GM10847 (cell line): ENCODE measurements around the gene EFNB2.

Source experiments
- POLR2A ChIP-seq: IDR thresholded peaks from 2 replicates; pipeline ENCODE4 v1.6.1; 2011; ENCODE audit not compliant: insufficient read length; ENCODE audit errors: extremely low read depth

EFNB2 gene

GRCh38 chr13:106561551-106562170 lies 26.2 kb upstream of the EFNB2 start:
- no peak for TF ChIP-seq POLR2A

- no peak for TF ChIP-seq POLR2A
These were observed 25.4 kb upstream of the EFNB2 start for GRCh38 chr13:106560821-106561220.

- no peak for TF ChIP-seq POLR2A
These were observed 23.1 kb upstream of the EFNB2 start for GRCh38 chr13:106558527-106558926.

- TF ChIP-seq POLR2A, result no peak
These were observed 20.3 kb upstream of the EFNB2 start for GRCh38 chr13:106555631-106556328.

GRCh38 chr13:106551751-106552150 lies 16.3 kb upstream of the EFNB2 start:
- no peak for TF ChIP-seq POLR2A

GRCh38 chr13:106551350-106551749 lies 15.9 kb upstream of the EFNB2 start:
- no peak for TF ChIP-seq POLR2A

- no peak for TF ChIP-seq POLR2A
These were observed 15.2 kb upstream of the EFNB2 start for GRCh38 chr13:106550570-106551135.

- no peak for TF ChIP-seq POLR2A
These were observed 12.7 kb upstream of the EFNB2 start for GRCh38 chr13:106548064-106548696.

- TF ChIP-seq POLR2A, result no peak
These were observed 6.4 kb upstream of the EFNB2 start for GRCh38 chr13:106541826-106542225.

GRCh38 chr13:106540613-106541012 lies 5.2 kb upstream of the EFNB2 start:
- TF ChIP-seq POLR2A, result no peak

- TF ChIP-seq POLR2A, result no peak
These were observed 2.1 kb upstream of the EFNB2 start for GRCh38 chr13:106537521-106537920.

- no peak for TF ChIP-seq POLR2A
These were observed 977 bp upstream of the EFNB2 start for GRCh38 chr13:106536244-106537034.

- no peak for TF ChIP-seq POLR2A
These were observed 567 bp downstream of the EFNB2 start for GRCh38 chr13:106534639-106535551.

GRCh38 chr13:106533943-106534638 lies 1.4 kb downstream of the EFNB2 start:
- TF ChIP-seq POLR2A, result no peak
